ENCODE data around the gene TOP2A.
A peak's percentile ranks its signal among the peaks of the same experiment; 100 is the strongest.

The TOP2A gene

DNA sequence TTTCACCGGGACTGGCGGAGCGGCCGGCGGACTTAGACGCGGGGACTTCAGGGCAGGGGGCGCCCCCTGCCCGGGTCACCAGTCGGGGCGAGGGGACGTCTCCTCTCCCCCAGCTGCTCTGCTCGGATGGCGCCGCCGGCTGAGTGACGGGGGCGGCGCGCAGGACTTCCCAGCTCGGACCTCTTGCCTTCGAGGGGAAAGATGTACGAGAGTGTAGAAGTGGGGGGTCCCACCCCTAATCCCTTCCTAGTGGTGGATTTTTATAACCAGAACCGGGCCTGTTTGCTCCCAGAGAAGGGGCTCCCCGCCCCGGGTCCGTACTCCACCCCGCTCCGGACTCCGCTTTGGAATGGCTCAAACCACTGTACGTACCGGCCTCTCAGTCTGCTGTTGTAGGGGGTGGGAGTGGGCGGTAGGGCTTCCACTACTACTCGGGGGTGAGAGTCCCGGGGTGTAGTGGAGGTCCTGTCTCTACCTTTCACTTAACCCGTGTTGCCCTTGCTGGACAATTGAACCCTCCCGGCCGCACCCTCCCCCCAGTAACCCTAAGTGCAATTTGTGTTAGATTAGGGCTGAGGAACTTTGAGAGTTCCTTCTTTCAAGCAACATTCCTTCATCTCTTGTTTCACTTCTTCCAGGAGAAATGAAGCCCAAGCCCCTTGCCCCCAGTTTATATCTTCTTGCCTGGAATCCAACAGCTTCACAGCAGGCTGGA is 75.0 kb downstream of the TOP2A start:
- FAIRE-seq (no peak), DNase-seq (ENCODE audit: insufficient read length, low spot score) (no peak)
- no peak for TF ChIP-seq POLR2A (IDR thresholded peaks at IDR 0.05; ENCODE audit: low read depth, low read length)

DNA sequence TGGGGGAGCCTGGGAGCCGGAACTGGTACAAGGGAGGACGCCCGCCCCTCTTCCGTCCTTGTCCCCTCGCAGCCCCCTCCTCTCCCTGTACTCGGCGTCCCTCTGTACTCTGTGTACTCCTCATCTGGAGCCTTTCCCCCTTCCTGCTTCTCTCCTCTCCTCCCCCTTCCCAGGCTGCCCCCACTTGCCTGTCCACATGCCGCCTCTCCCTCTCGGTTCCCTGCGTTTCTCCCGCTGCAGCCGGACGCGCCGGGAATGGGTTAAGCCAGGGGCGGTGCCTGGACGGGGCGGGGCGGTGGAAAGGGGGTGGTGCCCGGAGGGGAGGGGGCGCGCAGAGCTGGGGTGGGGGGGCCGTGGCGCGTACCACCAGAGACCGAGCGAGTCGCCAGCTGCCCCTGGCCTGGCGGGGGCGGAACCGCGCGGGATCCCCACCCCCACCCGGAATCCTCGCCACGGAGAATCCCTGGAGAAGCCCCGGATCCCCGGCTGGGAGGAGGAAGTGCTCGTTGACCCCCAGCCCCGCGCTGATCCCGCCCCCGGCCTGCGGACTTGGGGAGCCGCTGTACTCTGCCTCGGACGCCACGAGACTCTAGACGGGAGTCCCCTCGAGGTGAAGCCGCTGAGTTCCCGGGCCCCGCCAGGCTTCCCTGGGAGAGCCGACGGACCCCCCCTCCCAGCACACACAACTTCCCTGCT is 75.7 kb downstream of the TOP2A start:
- DNase-seq (ENCODE audit: insufficient read length, low spot score) (no peak), FAIRE-seq (no peak)
- peak; percentile 52 for TF ChIP-seq POLR2A (IDR thresholded peaks at IDR 0.05; ENCODE audit: low read depth, low read length)

DNA sequence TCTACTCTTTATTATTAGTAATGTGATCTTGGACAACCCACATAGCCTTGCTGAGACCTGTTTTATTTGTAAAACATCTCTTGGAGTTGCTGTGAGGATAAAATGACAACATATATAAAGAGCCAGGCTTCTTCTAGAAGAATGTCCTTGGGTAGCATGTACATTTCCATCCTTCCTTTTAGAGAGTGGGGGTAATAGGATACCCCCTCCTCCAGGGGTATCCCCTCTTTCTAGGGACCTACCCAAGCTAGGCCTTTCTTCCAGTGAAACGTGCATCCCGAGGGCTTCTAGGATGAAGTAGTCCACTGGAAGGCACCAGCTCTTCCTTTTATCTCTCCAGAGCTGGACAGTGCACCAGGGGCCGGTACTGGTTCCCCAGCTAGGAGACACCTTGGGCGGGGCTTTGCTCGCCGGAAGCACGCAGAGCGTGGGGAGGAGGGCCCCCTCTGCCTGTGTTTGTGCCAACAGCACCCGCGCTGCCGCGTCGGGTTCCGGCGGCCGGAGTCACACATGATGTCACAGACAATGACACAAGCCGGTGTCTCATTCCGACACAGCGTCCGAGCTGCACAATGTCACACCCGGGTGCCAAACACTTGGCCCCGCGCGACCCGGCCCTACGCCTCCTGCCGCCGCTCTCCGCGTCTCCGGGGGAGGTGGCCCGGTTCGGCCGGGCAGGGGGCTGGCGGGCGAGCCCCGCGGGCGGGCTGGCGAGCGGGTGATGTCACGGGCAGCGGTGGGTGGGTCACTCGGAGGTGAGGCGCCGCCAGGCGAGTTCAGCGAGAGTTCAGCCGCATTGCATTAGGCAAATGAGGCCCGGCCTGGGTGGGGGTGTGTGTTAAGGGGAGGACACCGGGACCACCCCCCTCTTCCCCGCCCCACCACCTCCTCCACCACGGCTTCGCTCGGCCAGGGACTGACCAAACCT is 76.6 kb downstream of the TOP2A start:
- FAIRE-seq (no peak), DNase-seq (ENCODE audit: insufficient read length, low spot score) (peak; percentile 90)
- 0 out of 2 replicates have a peak, but pooled peaks have one; percentile 28 for TF ChIP-seq POLR2A (IDR thresholded peaks at IDR 0.05; ENCODE audit: low read depth, low read length)

DNA sequence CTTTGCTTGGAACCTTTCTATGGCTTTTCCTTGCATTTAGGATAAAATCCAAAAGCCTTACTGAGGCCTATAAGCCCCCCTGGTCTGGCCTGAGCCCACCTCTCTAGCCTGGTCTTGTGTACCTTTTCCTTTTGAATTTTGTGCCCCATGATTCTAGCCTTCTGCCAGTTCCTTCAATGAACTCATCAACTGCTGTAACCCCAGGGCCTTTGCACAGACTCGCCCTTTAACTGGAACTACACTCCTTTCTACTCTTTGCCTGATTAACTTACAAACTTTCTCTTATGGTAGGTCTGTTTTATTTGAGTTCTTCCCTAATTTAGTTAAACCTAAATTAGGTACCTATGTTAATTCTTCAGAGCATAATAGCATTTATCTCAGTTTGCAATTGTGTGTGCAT is 77.4 kb downstream of the TOP2A start:
- FAIRE-seq (no peak), DNase-seq (ENCODE audit: insufficient read length, low spot score) (no peak)
- no peak for TF ChIP-seq POLR2A (IDR thresholded peaks at IDR 0.05; ENCODE audit: low read depth, low read length)

DNA sequence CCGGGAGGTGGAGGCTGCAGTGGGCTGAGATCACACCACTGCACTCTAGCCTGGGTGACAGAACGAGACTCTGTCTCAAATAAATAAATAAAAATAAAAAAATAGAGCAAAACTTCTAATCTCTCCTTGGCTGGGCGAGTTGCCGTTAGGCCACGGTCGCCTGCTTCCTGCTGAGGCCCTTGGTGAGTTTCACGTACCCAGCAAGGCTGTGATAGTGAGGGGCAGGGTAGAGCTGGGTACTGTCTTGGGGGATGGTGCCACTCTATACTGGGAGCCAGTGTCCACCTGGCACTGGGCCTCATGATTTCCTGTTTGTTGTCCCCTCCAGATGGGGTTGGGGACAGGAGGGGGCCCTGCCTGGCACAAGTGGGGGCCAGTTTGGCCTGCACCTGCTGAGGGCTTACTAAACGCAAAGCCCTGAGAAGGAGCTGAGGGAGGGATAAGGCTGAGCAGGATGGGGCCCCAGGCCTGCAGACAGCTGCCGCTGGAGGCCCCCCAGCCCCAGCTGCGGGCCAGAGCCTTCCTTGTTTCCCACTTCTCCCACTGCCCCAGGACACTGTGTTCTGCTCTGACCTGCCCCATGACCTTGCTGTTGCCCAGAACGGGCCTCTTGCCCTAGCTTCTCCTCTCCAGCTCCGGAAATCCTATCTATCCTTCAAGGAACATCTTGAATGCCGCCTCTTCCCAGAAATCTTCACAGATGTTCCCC is 78.6 kb downstream of the TOP2A start:
- TF ChIP-seq POLR2A (IDR thresholded peaks at IDR 0.05; ENCODE audit: low read depth, low read length), result no peak
- FAIRE-seq, result no peak

More for the DNA sequence above, 78.6 kb downstream of the TOP2A start:
- no peak for DNase-seq (ENCODE audit: insufficient read length, low spot score)
